Smooth muscle cell of the brain vasculature (primary cell): ENCODE results near the gene SMPDL3B.

Experiments used
- DNase-seq: peaks from one replicate; pipeline ENCODE4 v3.0.0-alpha.2; 2012; ENCODE audit warnings: low read depth, low spot score

The SMPDL3B gene

GRCh38 chr1:27940870-27941560 is 6.2 kb downstream of the SMPDL3B start:
- DNase-seq: no peak

DNA sequence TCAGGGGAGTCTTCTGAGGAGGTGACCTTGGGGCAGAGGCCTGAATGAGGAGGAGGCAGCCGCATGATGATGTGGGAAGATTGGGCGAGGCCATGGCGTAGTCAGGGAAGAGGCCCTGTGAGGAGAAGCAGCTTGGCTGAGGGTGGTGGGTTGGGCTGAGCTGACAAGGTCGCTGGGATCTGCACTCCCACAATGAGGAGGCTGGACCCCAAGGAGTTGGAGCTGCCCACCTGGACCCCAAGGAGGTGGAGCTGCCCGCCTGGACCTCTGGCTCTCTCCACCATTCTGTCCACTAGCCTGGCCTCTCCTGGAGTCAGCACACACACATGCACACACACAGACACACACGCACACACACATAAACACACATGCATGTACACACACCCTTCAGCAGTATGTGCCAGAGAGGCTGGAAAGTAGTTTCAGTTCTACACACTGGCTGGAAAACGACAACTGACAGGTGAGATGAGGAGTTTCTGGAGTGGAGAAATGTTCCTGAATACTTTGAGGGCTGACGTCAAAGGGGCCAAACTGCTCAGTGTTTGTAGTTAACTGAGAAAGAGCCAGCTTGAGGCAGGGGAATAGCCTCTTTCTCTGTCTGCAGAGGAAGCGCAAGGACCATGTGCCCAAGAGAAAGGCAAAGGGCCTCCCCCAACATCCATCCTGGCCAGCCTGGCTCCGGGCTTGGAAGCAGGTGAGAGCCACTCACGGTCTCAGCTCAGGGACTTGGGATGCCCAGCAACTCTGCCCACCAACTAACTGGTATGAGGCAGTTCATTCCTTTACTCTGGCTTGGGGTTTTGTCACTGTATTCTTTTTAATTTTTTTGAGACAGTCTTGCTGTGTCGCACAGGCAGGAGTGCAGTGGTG is 7.1 kb downstream of the SMPDL3B start:
- no peak for DNase-seq

GRCh38 chr1:27945020-27945419 is 10.2 kb downstream of the SMPDL3B start:
- DNase-seq: no peak

- no peak for DNase-seq
These were observed 14.2 kb downstream of the SMPDL3B start for GRCh38 chr1:27949027-27949426.

DNA sequence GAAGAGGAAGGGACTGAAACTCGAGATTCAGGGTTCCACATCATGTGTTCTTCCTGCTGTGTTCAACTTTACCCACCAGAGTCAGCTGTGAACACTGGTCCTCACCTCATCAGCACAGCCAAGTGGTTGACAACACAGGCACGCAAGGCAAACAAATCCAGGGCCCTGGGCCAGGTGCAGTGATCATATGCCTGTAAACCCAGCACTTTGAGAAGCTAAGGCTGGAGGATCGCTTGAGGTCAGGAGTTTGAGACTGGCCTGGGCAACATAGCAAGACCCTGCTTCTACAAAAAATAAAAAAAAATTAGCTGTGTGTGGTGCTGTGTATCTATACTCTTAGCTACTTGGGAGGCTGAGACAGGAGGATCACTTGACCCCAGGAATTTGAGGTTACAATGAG is 16.6 kb downstream of the SMPDL3B start:
- no peak for DNase-seq

DNA sequence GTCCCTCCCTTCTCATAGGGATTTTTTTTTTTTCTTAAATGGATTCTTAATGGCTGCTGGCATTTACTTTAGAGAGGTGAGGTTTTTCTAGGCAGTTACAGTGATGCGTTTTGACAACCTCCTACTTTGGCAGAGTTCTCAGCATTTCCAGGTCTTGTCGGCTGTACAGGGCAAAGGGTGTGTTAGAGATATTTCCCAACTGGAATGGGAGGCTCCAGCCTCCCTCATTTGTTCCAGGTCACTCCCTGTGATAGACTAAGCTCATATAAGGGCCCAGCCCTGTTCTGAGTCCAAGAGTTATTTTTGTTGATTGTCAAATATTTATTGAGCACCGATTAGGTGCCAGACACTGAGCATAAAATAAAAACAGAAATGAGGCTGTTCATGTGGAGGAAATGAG is 17.3 kb downstream of the SMPDL3B start:
- DNase-seq: no peak

- DNase-seq: no peak
These were observed 19.4 kb downstream of the SMPDL3B start for GRCh38 chr1:27954186-27954585.

- DNase-seq: no peak
These were observed 20.3 kb downstream of the SMPDL3B start for GRCh38 chr1:27955076-27955475.

DNA sequence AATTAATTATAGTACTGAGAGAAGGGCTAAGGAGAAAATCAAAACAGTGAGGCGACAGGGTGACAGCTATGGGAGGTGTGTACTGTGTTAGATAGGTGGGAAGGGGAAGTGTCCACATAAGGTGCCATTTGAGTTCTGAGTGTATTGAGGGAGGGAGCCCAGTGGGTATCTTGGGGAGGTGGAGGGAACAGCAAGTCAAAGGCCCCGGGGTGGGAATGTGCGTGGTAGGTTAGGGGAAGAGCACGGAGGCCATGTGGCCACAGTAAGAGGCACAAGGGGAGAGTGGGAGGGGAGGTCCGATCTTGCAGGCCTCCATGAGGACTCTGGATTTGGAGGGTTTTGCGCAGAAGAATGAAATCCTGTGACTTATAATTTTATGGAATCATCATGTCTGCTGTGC is 22.0 kb downstream of the SMPDL3B start:
- DNase-seq: no peak

DNA sequence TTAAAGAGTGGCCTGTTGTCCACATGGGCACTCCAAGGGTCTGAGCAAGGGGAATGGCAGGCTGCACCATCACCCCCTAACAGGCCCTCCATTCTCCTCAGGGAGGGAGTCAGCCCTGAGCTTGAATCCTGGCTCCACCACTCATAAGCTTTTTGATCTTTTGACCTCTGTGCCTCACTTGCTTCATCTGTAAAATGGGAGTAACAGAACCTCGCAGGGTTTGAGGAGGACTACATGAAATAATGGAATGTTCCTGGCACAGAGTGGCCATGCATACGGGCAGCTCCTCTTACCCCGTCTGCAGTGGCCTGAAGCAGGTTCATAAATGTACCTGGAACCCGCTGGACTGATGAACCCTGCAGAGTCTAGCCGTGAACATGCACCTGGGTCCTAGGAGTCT is 22.9 kb downstream of the SMPDL3B start:
- DNase-seq: no peak

DNA sequence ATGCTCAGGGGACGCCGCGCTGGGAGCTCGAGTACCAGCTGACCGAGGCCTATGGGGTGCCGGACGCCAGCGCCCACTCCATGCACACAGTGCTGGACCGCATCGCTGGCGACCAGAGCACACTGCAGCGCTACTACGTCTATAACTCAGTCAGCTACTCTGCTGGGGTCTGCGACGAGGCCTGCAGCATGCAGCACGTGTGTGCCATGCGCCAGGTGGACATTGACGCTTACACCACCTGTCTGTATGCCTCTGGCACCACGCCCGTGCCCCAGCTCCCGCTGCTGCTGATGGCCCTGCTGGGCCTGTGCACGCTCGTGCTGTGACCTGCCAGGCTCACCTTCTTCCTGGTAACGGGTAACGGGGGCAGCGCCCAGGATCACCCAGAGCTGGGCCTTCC is 23.7 kb downstream of the SMPDL3B start:
- DNase-seq: no peak

DNA sequence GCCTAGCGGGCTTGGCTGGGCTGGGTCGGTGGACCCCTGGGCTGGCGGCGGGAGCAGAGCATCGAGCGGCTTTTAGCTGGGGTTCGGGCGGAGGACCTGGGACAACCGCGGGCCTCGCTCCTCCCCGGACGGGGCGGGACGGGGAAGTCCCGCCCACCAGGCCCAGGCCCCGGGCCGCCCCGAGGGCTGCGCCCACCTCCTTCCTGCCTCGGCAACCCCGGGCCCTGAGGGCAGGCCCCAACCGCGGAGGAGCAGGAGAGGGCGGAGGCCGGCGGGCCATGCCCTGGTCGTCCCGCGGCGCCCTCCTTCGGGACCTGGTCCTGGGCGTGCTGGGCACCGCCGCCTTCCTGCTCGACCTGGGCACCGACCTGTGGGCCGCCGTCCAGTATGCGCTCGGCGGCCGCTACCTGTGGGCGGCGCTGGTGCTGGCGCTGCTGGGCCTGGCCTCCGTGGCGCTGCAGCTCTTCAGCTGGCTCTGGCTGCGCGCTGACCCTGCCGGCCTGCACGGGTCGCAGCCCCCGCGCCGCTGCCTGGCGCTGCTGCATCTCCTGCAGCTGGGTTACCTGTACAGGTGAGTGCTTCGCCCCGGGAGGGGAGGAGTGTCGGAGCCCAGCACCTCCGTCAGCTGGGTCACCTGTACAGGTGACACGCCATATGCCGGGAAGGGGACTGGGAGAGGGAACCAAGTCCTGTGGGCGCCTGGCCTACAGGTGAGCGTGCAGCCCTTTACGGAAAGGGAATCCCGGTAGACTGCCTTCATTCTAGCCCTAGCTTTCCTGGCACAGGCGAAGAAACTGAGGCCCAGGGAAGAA is 25.2 kb downstream of the SMPDL3B start, which contains the start of gene XKR8:
Gene XKR8 (plus strand): TSS at position 182 of the 812 bp plus-strand sequence. CDS start 97 bp downstream, at position 279.
- no peak for DNase-seq

DNA sequence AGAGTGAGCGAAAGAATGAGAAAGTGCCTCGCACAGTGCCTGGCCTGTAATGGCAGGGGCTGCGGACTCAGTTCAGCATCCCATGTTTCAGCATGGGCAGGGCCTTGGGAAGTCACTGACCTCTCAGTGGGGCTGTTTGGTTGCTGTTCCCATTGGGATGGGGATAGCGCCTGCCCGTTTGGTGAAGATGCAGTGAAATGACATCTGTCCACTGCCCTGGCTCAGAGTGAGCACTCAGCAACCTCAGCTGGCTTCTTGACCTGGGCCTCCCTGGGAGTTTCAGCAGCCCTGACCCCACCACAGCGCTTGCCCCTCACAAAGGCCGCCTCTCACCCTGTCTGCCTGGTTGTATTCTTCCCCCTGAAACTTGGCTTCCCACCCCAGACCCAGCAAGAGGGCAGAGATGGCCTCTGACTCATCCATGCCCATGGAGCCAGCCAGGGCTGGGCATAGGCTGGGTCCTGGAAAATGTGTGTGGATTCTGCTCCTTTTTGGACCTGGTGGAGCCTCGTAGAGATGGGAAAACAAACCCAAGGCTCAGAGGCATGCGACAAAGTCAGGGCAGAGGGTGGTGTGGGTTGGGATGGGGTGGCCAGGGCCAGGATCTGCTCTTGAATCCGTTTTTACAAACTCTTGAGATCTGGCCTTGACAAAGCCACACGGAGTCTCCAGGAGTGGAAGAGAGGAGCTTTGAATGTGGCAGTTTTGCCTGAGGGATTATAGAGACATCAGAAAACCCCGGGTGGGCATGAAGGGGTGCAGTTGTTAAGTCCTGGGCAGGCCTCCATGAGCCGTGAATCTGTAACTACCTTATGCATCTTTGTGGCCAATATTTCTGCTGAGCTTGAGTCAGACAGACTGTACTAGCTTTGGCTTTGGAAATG is 26.2 kb downstream of the SMPDL3B start:
- DNase-seq: no peak

DNA sequence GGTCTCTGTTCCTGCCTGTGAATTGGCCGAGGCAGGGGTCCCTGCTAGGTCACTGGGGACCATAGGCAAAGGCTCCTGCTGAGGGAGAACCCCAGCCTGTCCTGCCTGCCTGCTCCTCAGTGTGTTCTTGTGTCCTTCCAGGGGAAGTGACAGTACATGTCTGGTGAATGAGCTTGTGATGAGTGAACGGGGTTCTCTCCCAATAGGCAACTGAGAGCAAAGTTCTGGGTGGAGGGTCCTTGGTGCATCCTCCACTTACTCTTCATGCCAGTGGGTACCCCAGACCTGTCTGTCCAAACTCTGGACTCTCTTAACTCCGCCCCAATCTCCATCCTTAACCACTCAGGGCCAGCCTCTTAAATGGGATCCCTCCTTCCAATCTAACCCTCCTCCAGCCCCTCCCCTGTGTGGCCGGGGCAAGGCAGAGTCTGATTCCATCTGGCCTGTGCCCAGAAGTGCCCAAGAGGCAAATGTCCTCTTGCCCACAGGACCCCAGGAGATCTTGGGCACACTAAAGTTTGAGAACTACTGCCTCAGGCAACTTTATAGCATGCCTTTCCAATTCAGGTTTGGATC is 26.9 kb downstream of the SMPDL3B start:
- DNase-seq: no peak

DNA sequence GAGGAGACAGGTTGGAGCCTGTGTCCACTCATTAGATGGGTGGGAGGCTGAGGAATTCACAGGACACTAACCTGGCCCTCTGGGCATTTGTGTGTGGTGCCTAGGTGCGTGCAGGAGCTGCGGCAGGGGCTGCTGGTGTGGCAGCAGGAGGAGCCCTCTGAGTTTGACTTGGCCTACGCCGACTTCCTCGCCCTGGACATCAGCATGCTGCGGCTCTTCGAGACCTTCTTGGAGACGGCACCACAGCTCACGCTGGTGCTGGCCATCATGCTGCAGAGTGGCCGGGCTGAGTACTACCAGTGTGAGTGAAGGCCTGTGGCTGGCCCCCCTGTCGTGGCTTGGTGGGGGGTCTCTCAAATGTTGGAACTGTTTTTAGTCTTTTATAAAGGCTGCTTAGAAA is 28.6 kb downstream of the SMPDL3B start:
- DNase-seq: no peak

DNA sequence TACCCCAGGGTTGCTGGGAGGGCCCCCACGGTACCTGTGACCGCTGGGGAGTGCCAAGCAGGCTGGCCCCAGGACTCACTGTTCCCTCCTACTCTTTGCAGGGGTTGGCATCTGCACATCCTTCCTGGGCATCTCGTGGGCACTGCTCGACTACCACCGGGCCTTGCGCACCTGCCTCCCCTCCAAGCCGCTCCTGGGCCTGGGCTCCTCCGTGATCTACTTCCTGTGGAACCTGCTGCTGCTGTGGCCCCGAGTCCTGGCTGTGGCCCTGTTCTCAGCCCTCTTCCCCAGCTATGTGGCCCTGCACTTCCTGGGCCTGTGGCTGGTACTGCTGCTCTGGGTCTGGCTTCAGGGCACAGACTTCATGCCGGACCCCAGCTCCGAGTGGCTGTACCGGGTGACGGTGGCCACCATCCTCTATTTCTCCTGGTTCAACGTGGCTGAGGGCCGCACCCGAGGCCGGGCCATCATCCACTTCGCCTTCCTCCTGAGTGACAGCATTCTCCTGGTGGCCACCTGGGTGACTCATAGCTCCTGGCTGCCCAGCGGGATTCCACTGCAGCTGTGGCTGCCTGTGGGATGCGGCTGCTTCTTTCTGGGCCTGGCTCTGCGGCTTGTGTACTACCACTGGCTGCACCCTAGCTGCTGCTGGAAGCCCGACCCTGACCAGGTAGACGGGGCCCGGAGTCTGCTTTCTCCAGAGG is 31.8 kb downstream of the SMPDL3B start:
- DNase-seq: no peak

DNA sequence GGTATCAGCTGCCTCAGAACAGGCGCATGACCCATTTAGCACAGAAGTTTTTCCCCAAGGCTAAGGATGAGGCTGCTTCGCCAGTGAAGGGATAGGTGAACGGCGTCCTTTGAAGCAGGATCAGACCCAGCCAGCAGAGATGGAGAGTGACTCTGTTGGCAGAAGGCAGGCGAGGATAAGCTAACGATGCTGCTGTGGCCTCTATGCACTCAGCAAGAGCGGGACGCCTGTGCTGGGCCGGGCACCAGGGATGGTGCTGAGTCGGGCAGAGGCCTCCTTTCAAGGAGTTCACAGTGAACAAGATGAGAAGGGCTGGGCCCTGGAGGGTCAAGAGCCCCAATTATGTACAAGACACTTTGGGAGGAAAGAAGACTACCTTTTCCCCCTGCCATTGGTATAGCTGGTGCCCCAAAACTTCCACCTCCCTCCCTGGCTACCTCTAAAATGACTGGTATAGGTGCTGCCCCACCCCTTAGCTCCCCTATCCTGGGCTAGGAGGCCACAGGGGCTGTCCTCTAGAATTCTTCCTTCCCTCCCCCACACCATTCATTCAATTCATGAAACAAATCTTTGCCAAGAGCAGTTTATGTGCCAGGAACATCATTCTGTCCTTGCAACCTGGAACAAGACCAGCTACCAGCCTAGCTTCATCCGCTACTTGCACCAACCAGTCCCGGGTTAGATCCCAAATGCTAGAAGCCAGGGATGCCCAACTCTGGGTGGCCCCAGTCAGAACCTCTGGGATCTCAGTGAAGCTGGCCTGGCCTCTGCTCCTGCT is 32.5 kb downstream of the SMPDL3B start:
- no peak for DNase-seq

DNA sequence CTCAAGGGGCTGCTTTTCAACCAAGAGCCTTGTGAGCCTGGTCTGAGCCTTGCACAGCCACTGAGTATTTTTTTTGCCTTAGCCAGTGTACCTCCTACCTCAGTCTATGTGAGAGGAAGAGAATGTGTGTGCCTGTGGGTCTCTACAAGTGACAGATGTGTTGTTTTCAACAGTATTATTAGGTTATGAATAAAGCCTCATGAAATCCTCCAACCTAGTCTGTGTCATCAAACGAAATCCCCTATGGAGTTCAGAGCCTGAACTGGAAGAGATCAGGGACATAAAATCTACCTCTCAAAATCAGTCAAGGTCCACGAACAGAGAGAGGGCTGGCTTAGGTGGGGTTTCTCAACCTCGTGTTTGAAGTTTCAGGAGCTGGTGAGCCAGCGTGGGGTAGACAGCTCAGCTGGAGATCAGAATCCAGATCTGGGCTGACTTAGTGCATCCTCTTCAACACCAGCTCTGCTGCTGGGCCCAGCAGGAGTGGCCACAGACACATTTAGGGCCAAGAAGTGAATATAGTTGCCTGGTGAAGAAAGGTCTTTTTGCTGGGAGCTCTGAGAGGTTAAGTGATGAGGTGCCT is 33.2 kb downstream of the SMPDL3B start:
- no peak for DNase-seq

GRCh38 chr1:27968692-27969091 is 33.9 kb downstream of the SMPDL3B start:
- no peak for DNase-seq
